GM12865 (cell line): ENCODE results near the gene SMARCD3.
A peak's percentile ranks its signal among the peaks of the same experiment; 100 is the strongest.

Source experiments
- DNase-seq: peaks from one replicate; pipeline ENCODE4 v3.0.0; 2010; ENCODE audit warnings: low read depth
- H3K4me3 ChIP-seq: 2 replicates; pipeline ENCODE4 v1.5.1; 2011; ENCODE audit warnings: mild to moderate bottlenecking, low read depth, low read length, control low read depth
- CTCF ChIP-seq: IDR thresholded peaks from 2 replicates; pipeline ENCODE4 v1.5.1; 2011; ENCODE audit warnings: low read length, control low read depth, low read depth, inconsistent platforms; ENCODE audit not compliant: insufficient read depth; ENCODE audit errors: missing control alignments

SMARCD3 gene

GRCh38 chr7:151244196-151244840 lies 4.2 kb downstream of the SMARCD3 start:
- H3K4me3 ChIP-seq = no peak overlapping the region
- TF ChIP-seq CTCF = peak; percentile 83
- peak; percentile 70 for DNase-seq

GRCh38 chr7:151243408-151244195 lies 4.9 kb downstream of the SMARCD3 start:
- no peak overlapping the region for H3K4me3 ChIP-seq
- TF ChIP-seq CTCF = no peak
- peak; percentile 21 for DNase-seq

- no peak overlapping the region for H3K4me3 ChIP-seq
- DNase-seq = no peak
- TF ChIP-seq CTCF = no peak
Measured at GRCh38 chr7:151243045-151243349, 5.5 kb downstream of the SMARCD3 start.

DNA sequence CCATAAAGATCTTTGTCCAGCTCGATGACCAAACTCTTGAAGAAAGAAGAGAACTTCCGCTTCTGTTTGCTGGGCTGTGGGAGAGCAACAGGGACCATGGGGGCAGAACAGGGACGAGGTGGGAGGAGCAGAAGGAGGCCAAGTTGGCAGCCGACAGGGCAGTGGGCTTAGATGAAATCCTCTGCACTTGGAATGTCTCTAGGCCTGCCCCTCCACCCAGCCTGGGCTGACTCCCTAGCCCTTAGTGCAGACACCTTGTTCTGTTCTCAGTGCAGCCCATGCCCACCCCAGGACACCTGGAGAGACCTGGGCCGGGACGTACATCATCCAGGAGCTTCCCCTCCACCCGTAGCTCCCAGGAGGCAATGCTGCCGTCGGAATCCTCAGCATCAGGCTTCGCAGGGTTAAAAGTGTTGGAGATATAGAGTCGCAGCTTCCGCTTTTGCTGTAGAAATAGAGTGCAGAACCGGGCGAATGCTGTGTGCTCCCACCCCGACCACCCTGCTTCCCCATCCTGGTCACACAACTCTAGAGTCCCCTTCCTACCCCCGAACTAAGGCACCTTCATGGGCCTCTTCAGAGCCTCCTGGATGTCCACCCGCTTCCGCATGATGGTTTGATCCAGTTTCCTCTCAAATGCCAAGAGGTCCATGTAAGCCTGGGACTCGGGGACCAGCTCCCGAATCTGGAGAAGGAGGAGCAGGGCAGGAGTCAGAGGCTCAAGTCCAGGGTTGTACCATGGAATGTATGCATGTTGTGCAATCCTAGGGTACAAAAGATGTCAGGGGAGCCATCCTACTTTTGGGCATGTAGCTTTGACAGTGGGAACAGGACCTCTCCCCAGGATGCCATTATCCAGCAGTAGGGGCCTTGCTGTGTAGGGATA lies 6.1 kb downstream of the SMARCD3 start:
- no peak for TF ChIP-seq CTCF
- no peak for DNase-seq
- H3K4me3 ChIP-seq = no peak overlapping the region

DNA sequence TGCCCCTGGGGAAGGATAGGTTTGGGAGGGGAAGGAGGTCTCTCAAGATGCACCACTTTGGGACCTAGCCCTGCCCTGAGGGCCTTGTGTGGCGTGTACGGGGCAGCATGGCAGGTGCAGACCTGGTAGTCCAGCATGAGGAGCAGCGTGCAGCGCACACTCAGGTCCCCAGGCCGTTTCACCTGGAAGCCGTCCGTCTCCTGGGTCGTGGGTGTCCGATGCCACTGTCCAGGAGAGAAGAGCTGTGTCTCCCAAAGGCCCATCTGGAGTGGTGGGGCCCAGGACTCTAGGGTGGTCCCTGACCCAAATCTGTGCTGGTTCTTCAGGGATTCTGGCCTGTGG lies 6.8 kb downstream of the SMARCD3 start:
- DNase-seq = no peak
- H3K4me3 ChIP-seq = no peak overlapping the region
- TF ChIP-seq CTCF = no peak

DNA sequence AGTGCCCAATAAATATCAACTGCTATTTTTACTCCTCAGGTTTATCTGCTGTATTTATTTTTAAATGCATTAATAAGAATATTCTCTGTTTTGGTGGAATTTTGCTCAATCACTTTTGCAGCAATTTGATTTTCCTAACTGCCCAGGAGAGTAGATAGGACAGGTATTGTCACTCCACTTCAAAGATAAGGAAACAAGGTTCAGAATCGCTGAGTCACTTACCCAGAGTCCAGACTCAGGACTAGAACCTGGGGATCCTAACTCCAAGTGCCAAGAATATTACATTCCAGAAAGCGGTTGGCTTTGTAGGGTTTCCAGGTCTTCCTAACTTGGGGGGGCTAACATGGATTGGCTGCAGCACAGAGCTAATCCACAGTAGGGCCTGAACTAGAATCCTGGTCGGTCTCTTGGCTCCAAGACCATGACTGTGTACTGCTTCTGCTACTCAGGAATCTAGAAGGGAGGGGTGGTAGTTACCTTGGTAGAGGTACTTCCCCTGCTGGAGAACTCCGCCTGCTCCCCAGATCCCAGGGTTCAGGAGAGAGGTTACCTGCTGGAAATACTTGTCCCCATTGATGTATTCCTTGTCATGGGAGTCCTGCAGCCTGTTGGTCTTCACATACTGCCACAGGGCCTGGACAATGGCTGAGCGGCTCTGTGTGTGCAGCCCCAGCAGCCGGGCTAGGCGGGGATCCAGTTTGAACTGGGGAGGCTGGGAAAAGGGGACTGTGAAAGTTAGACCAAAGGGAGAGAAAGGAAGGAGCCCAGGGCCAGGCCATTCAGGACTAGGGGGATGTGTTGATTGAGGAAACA lies 7.3 kb downstream of the SMARCD3 start:
- no peak for DNase-seq
- no peak for TF ChIP-seq CTCF
- H3K4me3 ChIP-seq = no peak overlapping the region
